GM10266 (cell line): Measurements from ENCODE around the gene ASXL3.

ENCODE experiments used
- DNase-seq: peaks from one replicate; pipeline ENCODE4 v3.0.0; 2012; ENCODE audit errors: extremely low spot score
- CTCF ChIP-seq: IDR thresholded peaks from 2 replicates; pipeline ENCODE4 v1.5.1; 2012; ENCODE audit warnings: mild to moderate bottlenecking, low read depth; ENCODE audit not compliant: control insufficient read depth, insufficient read depth; ENCODE audit errors: missing control alignments

The ASXL3 gene

GRCh38 chr18:33712719-33713118, 134.7 kb downstream of the ASXL3 start:
- DNase-seq: no peak
- no peak for TF ChIP-seq CTCF

- TF ChIP-seq CTCF: no peak
- no peak for DNase-seq
Observed at GRCh38 chr18:33716061-33716683, 138.2 kb downstream of the ASXL3 start.

GRCh38 chr18:33717339-33717738, 139.3 kb downstream of the ASXL3 start:
- no peak for DNase-seq
- TF ChIP-seq CTCF: no peak

- no peak for DNase-seq
- no peak for TF ChIP-seq CTCF
Observed at GRCh38 chr18:33720133-33720532, 142.1 kb downstream of the ASXL3 start.

GRCh38 chr18:33729556-33729955, 151.5 kb downstream of the ASXL3 start:
- TF ChIP-seq CTCF: no peak
- DNase-seq: no peak

- TF ChIP-seq CTCF: no peak
Observed at GRCh38 chr18:33733376-33733775, 155.4 kb downstream of the ASXL3 start.

GRCh38 chr18:33735428-33735827, 157.4 kb downstream of the ASXL3 start:
- TF ChIP-seq CTCF: no peak
- DNase-seq: no peak

More at GRCh38 chr18:33733376-33733775, 155.4 kb downstream of the ASXL3 start:
- no peak for DNase-seq
